ENCODE data around the gene HOXB8. TPM values are rescaled to one million over a fixed set of nuclear protein-coding genes. Genes with fewer than 3 reads are reported as not detected.

The HOXB8 gene
- total and polyA plus RNA-seq, 2 of the 13 experiments (the other 11 are each of a cell fraction or from before 2014, with no cell fraction given) = not detected

DNA sequence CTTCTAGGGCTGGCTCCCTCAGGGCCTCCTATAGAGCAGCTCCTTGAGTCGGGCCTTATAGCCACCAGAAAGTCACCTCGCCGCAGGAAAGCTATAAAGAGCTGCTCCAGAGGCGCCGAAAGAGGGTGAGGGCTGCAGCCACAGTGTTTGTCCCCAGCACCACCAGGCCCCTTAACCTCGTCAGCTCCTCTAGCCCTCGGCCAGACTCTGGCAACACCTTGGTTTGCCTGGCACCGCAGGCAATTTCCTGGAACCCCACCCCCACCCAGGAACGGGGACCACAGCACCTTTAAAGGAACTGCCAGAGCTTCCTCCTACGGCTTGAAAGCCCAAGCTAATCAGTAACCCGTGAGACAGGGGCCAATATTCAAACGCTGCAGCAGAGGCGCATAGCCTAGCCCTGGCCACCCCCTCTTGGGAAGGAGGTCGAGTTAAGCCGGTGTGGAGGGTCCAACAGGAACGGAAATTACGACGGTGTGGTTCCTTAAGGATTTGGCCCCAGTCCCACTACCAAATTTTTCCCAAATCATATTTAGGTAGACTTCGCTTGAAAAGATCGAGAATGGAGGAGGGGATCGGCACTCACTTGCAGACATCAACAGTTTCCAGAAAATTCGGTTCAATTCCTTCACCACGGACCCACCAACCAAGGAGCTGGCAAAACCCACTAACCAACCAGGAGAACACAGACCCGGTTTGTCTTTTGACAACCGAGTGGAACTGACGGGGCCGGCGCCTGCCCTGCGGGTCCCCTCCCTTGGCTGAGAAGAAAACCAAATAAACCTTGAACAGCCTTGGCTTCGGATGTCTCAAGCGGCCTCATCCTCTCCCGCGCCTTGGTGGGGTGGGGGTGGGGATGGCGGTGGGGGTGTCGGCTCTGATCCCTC, 13.3 kb downstream of the HOXB8 start:
- Histone ChIP-seq H3K79me2 (ENCODE audit: insufficient read depth, low read length) (no peaks in the 10 kb centered on the region), H2AFZ (ENCODE audit: low read length) (no peak overlapping the region), H3K4me1 (ENCODE audit: insufficient read depth, low read length) (peaks cover 10% of the 10 kb centered on the region; the same call in 1 of the 2 replicates), H3K27me3 (ENCODE audit: control insufficient read depth in 1 of 2, insufficient read depth in 2 of 2, low read length in 2 of 2) (peaks cover 38 to 98% of the 10 kb centered on the region in 2 experiments), H3K36me3 (replicated peaks in 1 of 2; ENCODE audit: control insufficient read depth in 1 of 2, insufficient read depth in 2 of 2, low read length in 2 of 2) (no peaks in the 10 kb centered on the region), H3K27ac (ENCODE audit: extremely low read length, insufficient read depth, low read length) (no peak overlapping the region), H3K4me3 (replicated peaks in 1 of 3; ENCODE audit: insufficient read depth in 1 of 3, low read depth in 2 of 3, low read length in 3 of 3) (no peak overlapping the region), H3K9me3 (ENCODE audit: low read length) (no peaks in the 10 kb centered on the region), H3K4me2 (ENCODE audit: low read depth, low read length) (0 out of 2 replicates have a peak overlapping the region, but pooled peaks have one; percentile 32), H4K20me1 (ENCODE audit: insufficient read depth, low read length) (peaks cover 2% of the 10 kb centered on the region; the same call in 1 of the 2 replicates), H3K9ac (ENCODE audit: insufficient read depth, low read depth, low read length) (no peak overlapping the region)
- ATAC-seq (peak; percentile 32; the same call in 2 of the 3 replicates), DNase-seq (ENCODE audit: low spot score) (no peak), FAIRE-seq (no peak)
- TF ChIP-seq ZNF44 (CRISPR knock-in tag; IDR thresholded peaks at IDR 0.05) = no peak
- peak; percentile 96 for TF ChIP-seq EZH2 (conservative IDR thresholded peaks at IDR 0.05; ENCODE audit: low read depth, low read length)
- in situ Hi-C loops (cut with HindIII; ENCODE audit: extremely low pct_ligation_motif_present, low pct_unique_long_range_greater_than_20kb) = no loop called here
- ChIA-PET CTCF (ENCODE audit: low intra/inter-chr PET ratio, low total read pairs) (interaction anchor here (1.1 kb wide), 1 partner anchor 11 kb away, joined by 4 read pairs; no protein-coding TSS in a partner anchor), POLR2A (no interaction called here)
- WGBS (ENCODE audit: low lambda C conversion rate) = 12% methylated on average over 17 of the region's 35 CpGs
- intact Hi-C loops (cut with micrococcal nuclease; ENCODE audit: unreplicated experiment) = no loop called here
- BruUV-seq (replicated peaks) = no TSS peak

DNA sequence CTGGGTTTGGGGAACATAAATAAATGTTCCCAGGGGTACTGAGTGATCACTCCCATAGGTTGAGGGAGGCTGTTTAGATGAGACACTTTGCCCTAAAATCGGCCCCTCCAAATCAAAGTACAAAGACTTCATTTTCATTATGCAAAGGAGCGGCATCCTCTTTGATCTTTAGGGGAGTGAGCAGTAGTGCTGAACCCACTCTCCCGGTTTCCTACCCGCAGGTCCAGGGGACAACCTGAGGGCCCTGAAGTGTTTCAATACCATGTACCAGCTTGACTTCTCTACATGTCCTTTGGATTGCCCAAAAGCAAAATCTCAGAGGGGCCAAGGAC, 13.9 kb downstream of the HOXB8 start:
- no peak overlapping the region for H3K4me3 ChIP-seq (replicated peaks in 1 of 3; ENCODE audit: insufficient read depth in 1 of 3, low read depth in 2 of 3, low read length in 3 of 3)
- H2AFZ ChIP-seq (ENCODE audit: low read length) = no peak overlapping the region
- intact Hi-C loops (cut with micrococcal nuclease; ENCODE audit: unreplicated experiment) = no loop called here
- H3K9me3 ChIP-seq (ENCODE audit: low read length) = no peaks in the 10 kb centered on the region
- FAIRE-seq (no peak), ATAC-seq (no peak), DNase-seq (ENCODE audit: low spot score) (no peak)
- H3K9ac ChIP-seq (ENCODE audit: insufficient read depth, low read depth, low read length) = no peak overlapping the region
- in situ Hi-C loops (cut with HindIII; ENCODE audit: extremely low pct_ligation_motif_present, low pct_unique_long_range_greater_than_20kb) = no loop called here
- peaks cover 2% of the 10 kb centered on the region; the same call in 1 of the 2 replicates for H4K20me1 ChIP-seq (ENCODE audit: insufficient read depth, low read length)
- H3K36me3 ChIP-seq (replicated peaks in 1 of 2; ENCODE audit: control insufficient read depth in 1 of 2, insufficient read depth in 2 of 2, low read length in 2 of 2) = no peaks in the 10 kb centered on the region
- WGBS (ENCODE audit: low lambda C conversion rate) = 8% methylated on average over 4 of the region's 4 CpGs
- H3K27me3 ChIP-seq (ENCODE audit: control insufficient read depth in 1 of 2, insufficient read depth in 2 of 2, low read length in 2 of 2) = peaks cover 41 to 98% of the 10 kb centered on the region in 2 experiments
- no peak overlapping the region for H3K27ac ChIP-seq (ENCODE audit: extremely low read length, insufficient read depth, low read length)
- no peak overlapping the region for H3K4me2 ChIP-seq (ENCODE audit: low read depth, low read length)
- TF ChIP-seq SOX13 (IDR thresholded peaks at IDR 0.05) = no peak
- TF ChIP-seq SOX13 (CRISPR knock-in tag; conservative IDR thresholded peaks at IDR 0.05 in 1 of 2, IDR thresholded peaks at IDR 0.05 in 1 of 2) = no peak
- no peak for TF ChIP-seq ZFX (CRISPR knock-in tag; IDR thresholded peaks at IDR 0.05; ENCODE audit: low read depth)
- no peak for TF ChIP-seq HOXD1 (CRISPR knock-in tag; IDR thresholded peaks at IDR 0.05)
- no peak for TF ChIP-seq FOXP1 (IDR thresholded peaks at IDR 0.05)
- TF ChIP-seq FOXP1 (CRISPR knock-in tag; IDR thresholded peaks at IDR 0.05) = no peak
- TF ChIP-seq CHCHD3 (CRISPR knock-in tag; IDR thresholded peaks at IDR 0.05) = no peak
- no peak for TF ChIP-seq MED8 (CRISPR knock-in tag; IDR thresholded peaks at IDR 0.05; ENCODE audit: insufficient replicate concordance)
- ChIA-PET CTCF (ENCODE audit: low intra/inter-chr PET ratio, low total read pairs) (no interaction called here), POLR2A (no interaction called here)
- peaks cover 10% of the 10 kb centered on the region; the same call in 1 of the 2 replicates for H3K4me1 ChIP-seq (ENCODE audit: insufficient read depth, low read length)
- H3K79me2 ChIP-seq (ENCODE audit: insufficient read depth, low read length) = no peaks in the 10 kb centered on the region
- BruUV-seq (replicated peaks) = no TSS peak

All from HepG2 (cell line).